ENCODE measurements around the gene PGBD2. TPM values are rescaled to one million over a fixed set of nuclear protein-coding genes. Genes with fewer than 3 reads are reported as not detected.

PGBD2 gene
- total and polyA plus RNA-seq, 2 of the 4 experiments (the other 2 are of a cell fraction) = 4.8 to 6.8 TPM

DNA sequence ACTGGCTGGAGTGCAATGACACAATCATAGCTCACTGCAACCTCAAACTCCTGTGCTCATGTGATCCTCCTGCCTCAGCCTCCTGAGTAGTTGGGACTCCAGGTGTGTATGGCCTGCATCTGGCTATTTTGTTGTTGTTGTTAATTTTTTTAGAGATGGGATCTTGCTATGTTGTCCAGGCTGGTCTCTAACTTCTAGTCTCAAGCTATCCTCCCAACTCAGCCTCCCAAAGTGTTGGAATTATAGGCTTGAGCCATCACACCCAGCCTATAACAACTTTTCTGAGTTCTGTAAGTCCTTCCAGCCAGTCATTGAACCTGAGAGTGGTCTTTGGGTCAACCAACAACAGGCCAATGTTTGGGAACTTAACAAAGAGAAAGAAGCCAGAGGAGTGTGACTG, 11.2 kb upstream of the PGBD2 start:
- Histone ChIP-seq H4K5ac (ENCODE audit: low read depth, low read length) (no peak overlapping the region), H3K36me3 (ENCODE audit: control insufficient read depth, insufficient read depth, low read length) (no peaks in the 10 kb centered on the region), H2AK5ac (ENCODE audit: low read depth, low read length) (no peak overlapping the region), H3K4me3 (ENCODE audit: insufficient read depth, low read depth, low read length) (no peak overlapping the region), H2BK20ac (ENCODE audit: low read depth, low read length) (no peak overlapping the region), H3K79me1 (ENCODE audit: low read depth in 1 of 2, low read length in 2 of 2) (no peaks in the 10 kb centered on the region), H3K9ac (ENCODE audit: low read depth, low read length) (no peak overlapping the region), H3K23ac (ENCODE audit: low read depth, low read length) (no peak overlapping the region), H3K9me1 (ENCODE audit: insufficient read depth, low read length) (peaks cover 5% of the 10 kb centered on the region; the same call in 1 of the 2 replicates), H2BK15ac (ENCODE audit: low read depth, low read length) (no peak overlapping the region), H3K56ac (ENCODE audit: extremely low read depth, insufficient read depth, low read length) (no peak overlapping the region), H2BK5ac (ENCODE audit: low read depth, low read length, poor library complexity, severe bottlenecking) (no peak overlapping the region), H4K91ac (ENCODE audit: insufficient read depth, low read depth, low read length) (no peak overlapping the region), H4K20me1 (ENCODE audit: insufficient read depth, low read length) (no peaks in the 10 kb centered on the region), H4K8ac (ENCODE audit: low read depth in 2 of 2, low read length in 2 of 2) (no peak overlapping the region), H3K9me3 (ENCODE audit: control insufficient read depth, insufficient read depth, low read length) (no peaks in the 10 kb centered on the region), H3K27me3 (ENCODE audit: control insufficient read depth, insufficient read depth, low read length) (peaks cover 2% of the 10 kb centered on the region; the same call in 1 of the 2 replicates), H3K4me1 (ENCODE audit: control insufficient read depth, insufficient read depth, low read length) (no peaks in the 10 kb centered on the region), H2AK9ac (replicated peaks; ENCODE audit: low read depth, low read length, poor library complexity) (no peak overlapping the region), H3K18ac (ENCODE audit: low read depth, low read length) (no peak overlapping the region), H3K27ac (ENCODE audit: insufficient read depth, low read length) (no peak overlapping the region), H2AFZ (replicated peaks; ENCODE audit: low read length, poor library complexity) (no peak overlapping the region), H3K4ac (ENCODE audit: low read depth, low read length) (no peak overlapping the region), H2BK120ac (ENCODE audit: low read depth, low read length) (no peak overlapping the region), H3K14ac (replicated peaks; ENCODE audit: low read depth, low read length) (no peak overlapping the region), H3K4me2 (ENCODE audit: low read depth, low read length) (no peak overlapping the region)
- BruUV-seq (replicated peaks) = no TSS peak
- intact Hi-C loops (cut with micrococcal nuclease) (no loop called here), dilution Hi-C loops (cut with HindIII; ENCODE audit: low sequenced_read_pairs, unreplicated experiment) (no loop called here), in situ Hi-C loops (cut with MboI; ENCODE audit: low sequenced_read_pairs) (no loop called here)
- ChIA-PET POLR2A (ENCODE audit: unreplicated experiment) (no interaction called here), CTCF (no interaction called here)
- no peak for ATAC-seq (ENCODE audit: low read depth)
- no peak for DNase-seq
- TF ChIP-seq BHLHE40 (IDR thresholded peaks at IDR 0.05; ENCODE audit: low read depth, low read length) (no peak), CHD1 (IDR thresholded peaks at IDR 0.05; ENCODE audit: low read depth, low read length) (no peak), USF2 (IDR thresholded peaks at IDR 0.05; ENCODE audit: low read depth, low read length) (no peak), MXI1 (IDR thresholded peaks at IDR 0.05; ENCODE audit: borderline replicate concordance, low read depth, low read length) (no peak), RCOR1 (IDR thresholded peaks at IDR 0.05; ENCODE audit: insufficient replicate concordance, low read length) (no peak)

Data from IMR-90 (cell line).